Keratinocyte (primary cell): ENCODE results near the gene BICD1. TPM values are rescaled to one million over a fixed set of nuclear protein-coding genes. Genes with fewer than 3 reads are reported as not detected.

Source experiments
- DNase-seq: peaks from one replicate; pipeline ENCODE4 v3.0.0-alpha.2; 2011; ENCODE audit warnings: low read depth, missing footprints, low spot score
- FAIRE-seq: peaks from 2 replicates; lab custom pipeline; 2011; peaks lifted over from hg19 to GRCh38; lab: Jason Lieb, UNC
- H2AFZ ChIP-seq: 2 replicates; pipeline ENCODE4 v1.6.0; 2012; ENCODE audit warnings: low read length, control low read depth, inconsistent platforms; ENCODE audit not compliant: control insufficient read depth
- H3K27ac ChIP-seq: 2 replicates; pipeline ENCODE4 v1.5.1; 2011; ENCODE audit warnings: low read length; ENCODE audit not compliant: control insufficient read depth, insufficient read depth
- H3K27me3 ChIP-seq: 3 replicates; pipeline ENCODE4 v1.6.0; 2011; ENCODE audit warnings: low read length; ENCODE audit not compliant: control insufficient read depth, insufficient read depth; ENCODE audit errors: extremely low read depth
- H3K36me3 ChIP-seq, 2 experiments: 2 replicates in 1 of 2; 3 replicates in 1 of 2; pipeline ENCODE4 v1.5.1; 2011; ENCODE audit warnings: low read length in 2 of 2, mild to moderate bottlenecking in 1 of 2; ENCODE audit not compliant: control insufficient read depth in 2 of 2, insufficient read depth in 2 of 2; ENCODE audit errors: extremely low read depth in 1 of 2
- H3K4me1 ChIP-seq: 3 replicates; pipeline ENCODE4 v1.5.1; 2011; ENCODE audit warnings: low read length; ENCODE audit not compliant: control insufficient read depth, insufficient read depth; ENCODE audit errors: extremely low read depth
- H3K4me2 ChIP-seq: 3 replicates; pipeline ENCODE4 v1.6.0; 2011; ENCODE audit warnings: low read depth, low read length; ENCODE audit not compliant: control insufficient read depth, insufficient read depth; ENCODE audit errors: extremely low read depth
- H3K4me3 ChIP-seq, 3 experiments: fragments of 200-600 bp in 1 of 3; sonication (generic) in 1 of 3; 2 replicates in 2 of 3; 3 replicates in 1 of 3; pipeline ENCODE4 v1.5.1; 2011 to 2016; ENCODE audit warnings: low read length in 3 of 3, mild to moderate bottlenecking in 3 of 3, control low read depth in 2 of 3, inconsistent platforms in 1 of 3, low read depth in 1 of 3, mixed read lengths in 1 of 3, mixed run types in 1 of 3, moderate library complexity in 1 of 3; ENCODE audit not compliant: control insufficient read depth in 2 of 3, insufficient read depth in 2 of 3; ENCODE audit errors: extremely low read depth in 1 of 3
- H3K79me2 ChIP-seq: 2 replicates; pipeline ENCODE4 v1.6.0; 2012; ENCODE audit warnings: low read length; ENCODE audit not compliant: control insufficient read depth, insufficient read depth
- H3K9ac ChIP-seq: 3 replicates; pipeline ENCODE4 v1.6.0; 2011; ENCODE audit warnings: low read length; ENCODE audit not compliant: control insufficient read depth, insufficient read depth; ENCODE audit errors: extremely low read depth
- H3K9me1 ChIP-seq: 3 replicates; pipeline ENCODE4 v1.6.0; 2011; ENCODE audit warnings: low read length; ENCODE audit not compliant: control insufficient read depth, insufficient read depth; ENCODE audit errors: extremely low read depth
- H3K9me3 ChIP-seq: 2 replicates; pipeline ENCODE4 v1.5.1; 2012; ENCODE audit warnings: low read depth, low read length; ENCODE audit not compliant: control insufficient read depth
- H4K20me1 ChIP-seq: 3 replicates; pipeline ENCODE4 v1.6.0; 2011; ENCODE audit warnings: low read length; ENCODE audit not compliant: control insufficient read depth, insufficient read depth; ENCODE audit errors: extremely low read depth
- CTCF ChIP-seq, 3 experiments: IDR thresholded peaks in 1 of 3; conservative IDR thresholded peaks in 1 of 3; optimal IDR thresholded peaks in 1 of 3; 2 replicates in 2 of 3; 3 replicates in 1 of 3; pipeline versions ENCODE3 to v1.5.1; 2011; ENCODE audit warnings: low read length in 3 of 3, mild to moderate bottlenecking in 3 of 3, moderate library complexity in 2 of 3, control low read depth in 1 of 3, inconsistent platforms in 1 of 3; ENCODE audit not compliant: insufficient read depth in 2 of 3; ENCODE audit errors: extremely low read depth in 1 of 3
- EZH2 ChIP-seq: IDR thresholded peaks from one replicate; pipeline ENCODE4 v1.6.1; 2012; ENCODE audit warnings: inconsistent platforms, mild to moderate bottlenecking, low read length, moderate library complexity
- dilution Hi-C: fragments of 300-500 bp; cut with MboI; formaldehyde crosslinking; loops from one replicate; pipeline ENCODE4 v1.7.0; 2020; ENCODE audit warnings: low sequenced_read_pairs; ENCODE audit not compliant: extremely low pct_ligation_motif_present
- polyA plus RNA-seq, 5 experiments: library from polyadenylated mRNA; depleted of rRNA in 3 of 5; stranded (reverse) in 3 of 5; stranded (forward) in 1 of 5; unstranded in 1 of 5; fragments of >200 nt; gene quantifications; 1 replicate in 1 of 5; 2 replicates in 3 of 5; 3 replicates in 1 of 5; pipeline versions ENCODE4 v1.2.1 to v1.2.3, GENCODE V29; 2011 to 2012; ENCODE audit warnings: missing spikeins in 2 of 5, low read depth in 1 of 5, low replicate concordance in 1 of 5

The BICD1 gene
- polyA plus RNA-seq, 1 donor (not counting 4 experiments of a cell fraction or from before 2014, with no cell fraction given), result 10.2 TPM

- Histone ChIP-seq H3K9me3 (no peaks in the 10 kb centered on the region), H4K20me1 (no peaks in the 10 kb centered on the region), H3K4me2 (no peak overlapping the region), H3K9me1 (no peaks in the 10 kb centered on the region), H3K36me3 (no peaks in the 10 kb centered on the region), H3K79me2 (no peaks in the 10 kb centered on the region), H2AFZ (no peak overlapping the region), H3K4me1 (no peaks in the 10 kb centered on the region), H3K4me3 (no peak overlapping the region), H3K27me3 (no peaks in the 10 kb centered on the region), H3K27ac (no peak overlapping the region), H3K9ac (no peak overlapping the region)
- no peak for TF ChIP-seq EZH2
- no peak for TF ChIP-seq CTCF (optimal IDR thresholded peaks at IDR 0.05 in 1 of 3, IDR thresholded peaks at IDR 0.05 in 1 of 3, conservative IDR thresholded peaks at IDR 0.05 in 1 of 3; ENCODE audit: extremely low read depth in 1 of 3, insufficient read depth in 2 of 3, low read length in 3 of 3)
- dilution Hi-C loops, result no loop called here
- no peak for FAIRE-seq
- no peak for DNase-seq
These were observed 59.9 kb downstream of the BICD1 start for GRCh38 chr12:32166510-32166909.

GRCh38 chr12:32170437-32170998 lies 63.9 kb downstream of the BICD1 start:
- H3K27me3 ChIP-seq, result no peaks in the 10 kb centered on the region
- H3K27ac ChIP-seq, result no peak overlapping the region
- dilution Hi-C loops, result no loop called here
- no peaks in the 10 kb centered on the region for H3K79me2 ChIP-seq
- H3K9me3 ChIP-seq, result no peaks in the 10 kb centered on the region
- no peak for FAIRE-seq
- no peaks in the 10 kb centered on the region for H3K9me1 ChIP-seq
- H3K4me3 ChIP-seq, result no peak overlapping the region
- no peak overlapping the region for H2AFZ ChIP-seq
- no peaks in the 10 kb centered on the region for H3K36me3 ChIP-seq
- no peaks in the 10 kb centered on the region for H4K20me1 ChIP-seq
- no peaks in the 10 kb centered on the region for H3K4me1 ChIP-seq
- no peak overlapping the region for H3K4me2 ChIP-seq
- no peak for DNase-seq
- TF ChIP-seq EZH2, result no peak
- no peak for TF ChIP-seq CTCF (optimal IDR thresholded peaks at IDR 0.05 in 1 of 3, IDR thresholded peaks at IDR 0.05 in 1 of 3, conservative IDR thresholded peaks at IDR 0.05 in 1 of 3; ENCODE audit: extremely low read depth in 1 of 3, insufficient read depth in 2 of 3, low read length in 3 of 3)
- H3K9ac ChIP-seq, result no peak overlapping the region
